ENCODE data around the gene TOM1L2.
A peak's percentile ranks its signal among the peaks of the same experiment; 100 is the strongest.

The TOM1L2 gene

GRCh38 chr17:17836818-17837379, 135.3 kb downstream of the TOM1L2 start, which contains the start of gene SREBF1:
Gene SREBF1, minus strand, starts transcription at chr17:17836986. Its CDS starts 169 bp downstream, at chr17:17836817.
- CTCF ChIA-PET, result interaction anchor here (3.5 kb wide), 1 partner anchor 23 kb away, joined by 14 read pairs; no protein-coding TSS in a partner anchor
- POLR2A ChIA-PET (ENCODE audit: low non-redundant PET), result interaction anchor here (0.6 to 3.0 kb wide), 6 partner anchors 9 to 136 kb away, joined by 3 to 13 read pairs (median 4); partner anchors contain the start of genes DRC3 and TOM1L2
- peak; percentile 61 for DNase-seq (ENCODE audit: low spot score)
- peak within 1 kb of the TSS; percentile 100 for H3K27ac ChIP-seq
- TF ChIP-seq, protein P1, sequence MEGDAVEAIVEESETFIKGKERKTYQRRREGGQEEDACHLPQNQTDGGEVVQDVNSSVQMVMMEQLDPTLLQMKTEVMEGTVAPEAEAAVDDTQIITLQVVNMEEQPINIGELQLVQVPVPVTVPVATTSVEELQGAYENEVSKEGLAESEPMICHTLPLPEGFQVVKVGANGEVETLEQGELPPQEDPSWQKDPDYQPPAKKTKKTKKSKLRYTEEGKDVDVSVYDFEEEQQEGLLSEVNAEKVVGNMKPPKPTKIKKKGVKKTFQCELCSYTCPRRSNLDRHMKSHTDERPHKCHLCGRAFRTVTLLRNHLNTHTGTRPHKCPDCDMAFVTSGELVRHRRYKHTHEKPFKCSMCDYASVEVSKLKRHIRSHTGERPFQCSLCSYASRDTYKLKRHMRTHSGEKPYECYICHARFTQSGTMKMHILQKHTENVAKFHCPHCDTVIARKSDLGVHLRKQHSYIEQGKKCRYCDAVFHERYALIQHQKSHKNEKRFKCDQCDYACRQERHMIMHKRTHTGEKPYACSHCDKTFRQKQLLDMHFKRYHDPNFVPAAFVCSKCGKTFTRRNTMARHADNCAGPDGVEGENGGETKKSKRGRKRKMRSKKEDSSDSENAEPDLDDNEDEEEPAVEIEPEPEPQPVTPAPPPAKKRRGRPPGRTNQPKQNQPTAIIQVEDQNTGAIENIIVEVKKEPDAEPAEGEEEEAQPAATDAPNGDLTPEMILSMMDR (conservative IDR thresholded peaks at IDR 0.05; ENCODE audit: low read depth), result no peak

GRCh38 chr17:17836250-17836817, 135.9 kb downstream of the TOM1L2 start:
- peak overlapping the region; percentile 100 for H3K27ac ChIP-seq
- DNase-seq (ENCODE audit: low spot score), result peak; percentile 95
- ChIA-PET POLR2A (ENCODE audit: low non-redundant PET) (interaction anchor here (0.6 to 3.0 kb wide), 10 partner anchors 9 to 136 kb away, joined by 3 to 13 read pairs (median 4); partner anchors contain the start of genes DRC3 and TOM1L2), CTCF (interaction anchor here (0.6 to 3.5 kb wide), 3 partner anchors 16 to 24 kb away, joined by 3 to 14 read pairs (median 4); no protein-coding TSS in a partner anchor)
- TF ChIP-seq, protein P1 (conservative IDR thresholded peaks at IDR 0.05; ENCODE audit: low read depth), result no peak

- peak overlapping the region; percentile 100 for H3K27ac ChIP-seq
- CTCF ChIA-PET, result interaction anchor here (0.6 to 3.5 kb wide), 3 partner anchors 16 to 25 kb away, joined by 3 to 14 read pairs (median 4); no protein-coding TSS in a partner anchor
- POLR2A ChIA-PET (ENCODE audit: low non-redundant PET), result interaction anchor here (0.7 to 3.0 kb wide), 8 partner anchors 8 to 26 kb away, joined by 3 to 13 read pairs (median 4); no protein-coding TSS in a partner anchor
- DNase-seq (ENCODE audit: low spot score), result no peak
- TF ChIP-seq, protein P1 (conservative IDR thresholded peaks at IDR 0.05; ENCODE audit: low read depth), result no peak
Measured at GRCh38 chr17:17835415-17836249, 136.6 kb downstream of the TOM1L2 start.

- CTCF ChIA-PET, result interaction anchor here (0.7 kb wide), 1 partner anchor 173 kb away, joined by 3 read pairs; no protein-coding TSS in a partner anchor
- H3K27ac ChIP-seq, result peak overlapping the region; percentile 100
- POLR2A ChIA-PET (ENCODE audit: low non-redundant PET), result interaction anchor here (0.6 kb wide), 1 partner anchor 9 kb away, joined by 7 read pairs; no protein-coding TSS in a partner anchor
- DNase-seq (ENCODE audit: low spot score), result no peak
- TF ChIP-seq, protein P1 (conservative IDR thresholded peaks at IDR 0.05; ENCODE audit: low read depth), result no peak
Measured at GRCh38 chr17:17834974-17835373, 137.2 kb downstream of the TOM1L2 start.

DNA sequence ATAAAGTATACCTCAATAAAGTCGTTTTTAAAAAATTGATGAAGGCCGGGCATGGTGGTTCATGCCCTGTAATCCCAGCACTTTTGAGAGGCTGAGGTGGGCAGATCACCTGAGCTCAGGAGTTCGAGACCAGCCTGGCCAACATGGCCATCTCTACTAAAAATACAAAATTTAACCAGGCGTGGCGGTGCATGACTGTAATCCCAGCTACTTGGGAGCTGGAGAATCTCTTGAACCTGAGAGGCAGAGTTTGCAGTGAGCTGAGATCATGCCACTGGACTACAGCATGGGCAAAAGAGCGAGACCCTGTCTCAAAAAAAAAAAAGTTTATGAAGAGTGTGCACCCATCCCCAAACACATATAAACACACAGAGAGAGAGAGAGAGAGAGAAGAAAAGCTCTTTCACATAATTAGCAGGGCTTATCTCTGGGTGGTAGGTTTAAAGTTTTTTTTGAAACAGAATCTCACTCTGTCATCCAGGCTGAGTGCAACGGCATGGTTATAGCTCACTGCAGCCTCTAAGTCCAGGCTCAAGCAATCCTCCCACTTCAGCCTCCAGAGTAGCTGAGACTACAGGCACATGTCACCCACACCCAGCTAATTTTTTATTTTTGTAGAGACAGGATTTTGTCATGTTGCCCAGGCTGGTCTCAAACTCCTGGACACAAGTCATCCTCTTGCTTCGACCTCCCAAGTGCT, 138.4 kb downstream of the TOM1L2 start:
- H3K27ac ChIP-seq, result peak overlapping the region; percentile 100
- DNase-seq (ENCODE audit: low spot score), result no peak
- ChIA-PET CTCF (interaction anchor here (0.7 to 1.2 kb wide), 3 partner anchors 9 to 26 kb away, joined by 3 to 4 read pairs (median 3); no protein-coding TSS in a partner anchor), POLR2A (ENCODE audit: low non-redundant PET) (interaction anchor here (0.6 kb wide), 1 partner anchor 33 kb away, joined by 4 read pairs; no protein-coding TSS in a partner anchor)
- TF ChIP-seq, protein P1 (conservative IDR thresholded peaks at IDR 0.05; ENCODE audit: low read depth), result no peak
